CD4-positive, alpha-beta T cell treated with Interleukin-1 beta for 1 hour (primary cell): ENCODE data around the gene MYH2.

Source experiments
- DNase-seq, 2 donors: peaks; one replicate each; pipeline ENCODE4 v3.0.0-alpha.2; 2020 to 2022

MYH2 gene

DNA sequence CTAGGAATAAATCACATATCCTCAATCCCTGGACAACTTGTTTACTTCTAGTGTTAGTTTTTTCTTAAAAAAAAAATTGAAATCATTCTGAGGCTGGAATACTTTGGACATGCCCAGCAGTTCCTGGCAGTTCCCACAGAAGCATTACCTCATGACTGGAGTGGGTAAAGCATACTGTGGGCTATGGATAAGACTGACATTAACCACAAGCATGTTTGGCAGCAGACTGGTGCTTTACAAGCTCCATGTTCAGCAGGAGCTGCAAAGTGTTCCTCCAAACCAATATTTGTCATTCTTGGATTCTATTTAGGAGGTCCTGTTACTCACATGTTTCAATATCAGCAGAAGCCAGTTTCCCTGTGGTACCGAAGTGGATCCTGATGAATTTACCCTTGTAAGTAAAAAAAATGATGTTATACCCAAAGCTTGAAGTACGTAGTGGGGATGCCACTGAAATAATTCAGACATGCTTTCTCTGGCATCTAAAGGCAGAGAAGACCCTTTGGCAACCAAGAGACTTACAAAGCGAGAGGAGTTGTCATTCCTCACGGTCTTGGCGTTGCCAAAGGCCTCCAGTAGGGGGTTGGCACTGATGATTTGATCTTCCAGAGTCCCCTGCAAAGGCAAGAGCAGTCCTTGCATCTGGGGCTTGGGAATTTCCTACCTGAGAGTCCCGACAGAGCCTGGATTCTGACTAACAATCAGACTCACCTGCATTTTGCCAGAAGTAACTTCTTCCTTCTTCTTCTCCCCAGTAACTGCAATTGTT is 36.0 kb downstream of the MYH2 start:
- no peak for DNase-seq

DNA sequence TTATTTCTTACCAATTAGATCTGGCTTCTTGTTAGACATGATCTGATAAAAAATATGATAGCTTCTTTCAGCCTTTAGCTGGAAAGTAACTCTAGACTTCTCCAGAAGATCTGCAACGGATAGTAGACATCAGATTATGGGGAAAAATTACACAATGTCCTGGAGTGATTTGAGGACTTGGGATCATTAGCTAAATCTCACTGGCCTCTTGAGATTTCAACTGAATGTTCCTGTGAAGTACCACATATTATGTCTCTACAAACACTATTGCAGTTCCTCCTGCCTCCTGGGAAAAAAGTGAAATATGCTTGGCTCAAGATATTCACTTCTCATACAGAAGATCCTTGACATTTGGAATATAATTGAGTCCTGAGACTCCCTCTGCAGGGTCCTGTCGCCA is 36.6 kb downstream of the MYH2 start:
- no peak for DNase-seq

DNA sequence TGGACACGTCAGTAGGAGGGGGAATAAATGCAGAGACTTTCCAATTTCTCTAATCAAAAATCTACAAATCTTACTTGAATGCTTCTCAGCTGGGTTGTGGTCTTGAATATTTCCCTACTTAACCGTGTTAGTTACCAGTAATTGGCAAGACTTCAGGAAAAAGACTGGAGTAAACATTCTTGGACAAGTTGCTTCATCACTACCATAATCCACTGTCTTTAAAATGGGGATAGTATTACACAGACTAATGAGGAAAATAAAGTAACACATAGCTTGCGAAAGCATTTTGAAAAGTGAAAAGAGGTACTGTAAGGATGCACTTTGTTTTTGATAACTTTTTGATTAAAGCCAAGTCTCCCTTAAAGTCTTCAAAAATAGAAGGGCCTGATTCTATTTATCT is 49.5 kb downstream of the MYH2 start:
- DNase-seq = no peak

DNA sequence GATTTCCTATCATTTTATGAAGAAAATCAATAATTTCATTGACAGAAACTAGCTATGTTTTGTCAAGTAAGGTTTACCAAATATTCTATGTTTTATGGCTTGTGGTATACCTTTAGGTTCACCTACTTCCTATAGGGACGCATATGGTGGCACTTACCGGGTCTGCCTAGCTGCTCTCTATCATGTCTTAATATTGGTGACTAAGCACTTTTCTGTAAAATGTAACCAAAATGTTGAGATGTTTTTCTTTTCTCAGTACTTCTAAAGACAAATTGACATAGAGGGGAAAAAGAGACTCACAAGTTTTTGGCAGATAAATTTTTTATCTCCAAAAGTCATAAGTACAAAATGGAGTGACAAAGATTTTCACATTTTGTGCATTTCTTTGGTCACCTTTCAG is 57.5 kb downstream of the MYH2 start:
- no peak for DNase-seq

DNA sequence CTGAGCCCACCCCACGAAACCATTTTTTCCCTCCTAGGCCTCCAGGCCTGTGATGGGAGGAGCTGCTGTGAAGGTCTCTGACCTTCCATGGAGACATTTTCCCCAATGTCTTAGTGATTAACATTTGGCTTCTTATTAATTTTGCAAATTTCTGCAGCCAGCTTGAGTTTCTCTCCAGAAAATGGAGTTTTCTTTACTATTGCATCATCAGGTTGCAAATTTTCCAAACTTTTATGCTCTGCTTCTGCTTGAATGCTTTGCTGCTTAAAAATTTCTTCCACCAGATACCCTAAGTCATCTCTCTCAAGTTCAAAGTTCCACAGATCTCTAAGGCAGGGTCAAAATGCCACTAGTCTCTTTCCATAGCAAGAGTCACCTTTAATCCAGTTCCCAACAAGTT is 67.2 kb downstream of the MYH2 start:
- DNase-seq = no peak

DNA sequence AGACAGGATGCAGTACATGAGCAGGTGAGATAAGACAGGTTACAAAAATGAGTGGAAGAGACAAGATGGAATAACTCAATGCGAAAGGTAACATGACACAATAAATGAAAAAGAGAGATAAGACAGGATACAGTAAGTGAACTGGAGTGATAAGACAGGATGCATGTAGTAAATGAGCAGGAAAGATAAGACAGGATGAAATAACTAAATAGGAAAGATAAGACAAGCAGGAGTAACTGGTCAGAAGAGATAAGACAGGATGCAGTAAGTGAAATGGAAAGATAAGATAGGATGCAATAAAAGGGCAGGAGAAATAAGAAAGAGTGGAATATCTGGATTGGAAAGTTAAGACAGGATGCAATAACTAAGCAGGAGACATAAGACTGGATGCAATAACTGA is 71.8 kb downstream of the MYH2 start:
- DNase-seq = no peak

DNA sequence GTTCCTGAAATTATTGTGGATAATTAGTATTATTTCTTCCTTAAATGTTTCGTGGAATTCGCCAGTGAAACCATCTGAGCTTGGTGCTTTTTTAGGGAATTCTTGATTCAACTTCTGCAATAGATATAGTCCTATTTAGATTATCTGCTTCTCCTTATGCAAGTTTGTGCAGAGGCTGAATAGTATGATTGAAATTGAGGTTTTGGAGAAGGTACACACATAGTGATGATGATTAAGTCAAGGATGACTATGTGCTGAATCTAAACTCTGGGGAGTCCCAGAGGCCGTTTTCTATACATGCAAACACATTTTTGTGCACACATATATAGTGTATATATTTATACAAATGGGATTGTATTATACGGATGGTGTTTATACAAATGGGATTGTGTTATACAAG is 74.9 kb downstream of the MYH2 start:
- DNase-seq = no peak

DNA sequence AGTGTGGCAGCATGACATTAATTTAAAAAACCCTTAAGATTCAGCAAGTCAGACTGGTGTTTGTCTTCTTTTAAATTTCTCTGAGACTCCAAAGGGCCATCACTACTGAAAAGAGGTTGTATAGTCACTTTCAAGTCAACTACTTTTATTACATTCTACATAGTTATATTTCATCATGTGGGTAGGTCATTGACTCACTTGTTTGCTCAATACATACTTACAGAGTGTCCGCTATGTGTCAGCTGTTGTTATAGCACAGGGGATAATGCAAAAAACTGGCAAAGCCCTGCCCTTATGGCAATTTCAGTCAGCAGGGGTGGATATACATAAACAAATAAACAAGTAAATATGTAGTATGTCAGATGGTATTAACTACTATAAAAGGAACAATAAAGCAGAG is 77.6 kb downstream of the MYH2 start:
- no peak for DNase-seq
